8988T (cell line): ENCODE results near the gene SUPT4H1.
A peak's percentile ranks its signal among the peaks of the same experiment; 100 is the strongest.

Experiments
- DNase-seq: peaks from one replicate; pipeline ENCODE4 v3.0.0; 2011

Gene SUPT4H1

DNA sequence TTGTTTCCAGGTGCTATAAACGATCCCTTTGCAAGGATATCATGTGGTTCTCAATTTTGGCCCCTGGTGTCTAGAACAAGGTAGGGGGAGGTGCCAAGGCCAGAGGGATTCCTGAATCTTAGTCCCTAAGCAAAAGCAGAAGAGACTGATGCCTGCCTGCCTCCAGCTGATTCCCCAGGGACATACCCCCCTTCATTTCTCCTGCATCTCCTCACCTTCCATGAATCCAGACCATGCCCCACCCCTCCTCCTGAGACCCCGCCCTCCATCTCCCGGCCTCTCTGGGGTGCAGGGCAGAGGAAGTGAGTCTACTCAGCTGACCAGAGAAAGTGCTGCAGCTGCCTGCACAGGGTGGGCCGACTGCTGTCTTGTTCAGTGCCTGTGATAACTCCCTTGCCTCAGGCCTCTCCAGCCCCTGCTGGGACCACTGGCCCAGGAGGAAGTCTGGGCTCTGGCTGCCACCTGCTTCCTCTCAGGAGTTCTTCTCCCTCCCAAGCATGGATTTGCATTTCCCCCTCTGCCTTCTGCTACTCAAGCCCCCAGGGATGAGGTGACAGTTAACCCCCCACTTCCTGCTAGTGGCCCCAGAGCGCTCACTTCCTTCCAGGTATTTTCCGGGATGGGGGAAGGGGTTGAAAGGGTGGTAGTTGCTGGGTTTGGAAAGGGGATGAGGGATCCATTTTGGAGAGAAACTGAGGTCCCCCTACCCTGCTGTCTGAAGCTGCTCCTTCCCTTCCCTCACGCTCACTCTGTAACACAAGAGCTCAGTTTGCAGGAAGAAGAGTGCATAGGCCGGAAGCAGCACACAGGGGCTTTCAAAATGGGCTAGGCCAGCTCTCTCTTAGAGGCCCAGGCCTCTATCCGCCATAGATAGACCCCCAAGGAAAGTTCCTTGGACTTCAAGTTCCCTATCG is 12.9 kb downstream of the SUPT4H1 start:
- peak; percentile 19 for DNase-seq

GRCh38 chr17:58338454-58338840 is 13.6 kb downstream of the SUPT4H1 start:
- DNase-seq, result no peak

- DNase-seq, result peak; percentile 3
Measured at GRCh38 chr17:58337600-58338453, 14.2 kb downstream of the SUPT4H1 start.

DNA sequence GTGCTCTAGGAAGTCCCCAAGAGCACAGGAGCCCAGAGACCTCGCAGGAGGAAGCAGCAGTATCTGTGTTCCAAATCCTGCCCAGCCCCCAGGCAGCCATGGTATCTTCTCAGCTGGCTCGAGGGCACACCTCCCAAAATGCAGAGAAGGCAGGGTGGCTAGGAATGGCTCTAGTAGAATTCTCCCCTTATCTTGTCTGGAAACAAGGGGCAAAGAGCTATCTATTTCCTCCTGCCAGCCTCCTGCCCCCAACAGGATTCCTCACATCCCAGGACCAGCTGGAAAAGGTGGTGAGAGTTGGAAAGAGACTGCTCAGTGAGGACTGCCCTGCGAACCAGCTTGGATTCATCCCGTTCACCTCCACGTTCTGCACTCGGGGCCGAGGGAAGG is 14.8 kb downstream of the SUPT4H1 start:
- DNase-seq, result peak; percentile 7

DNA sequence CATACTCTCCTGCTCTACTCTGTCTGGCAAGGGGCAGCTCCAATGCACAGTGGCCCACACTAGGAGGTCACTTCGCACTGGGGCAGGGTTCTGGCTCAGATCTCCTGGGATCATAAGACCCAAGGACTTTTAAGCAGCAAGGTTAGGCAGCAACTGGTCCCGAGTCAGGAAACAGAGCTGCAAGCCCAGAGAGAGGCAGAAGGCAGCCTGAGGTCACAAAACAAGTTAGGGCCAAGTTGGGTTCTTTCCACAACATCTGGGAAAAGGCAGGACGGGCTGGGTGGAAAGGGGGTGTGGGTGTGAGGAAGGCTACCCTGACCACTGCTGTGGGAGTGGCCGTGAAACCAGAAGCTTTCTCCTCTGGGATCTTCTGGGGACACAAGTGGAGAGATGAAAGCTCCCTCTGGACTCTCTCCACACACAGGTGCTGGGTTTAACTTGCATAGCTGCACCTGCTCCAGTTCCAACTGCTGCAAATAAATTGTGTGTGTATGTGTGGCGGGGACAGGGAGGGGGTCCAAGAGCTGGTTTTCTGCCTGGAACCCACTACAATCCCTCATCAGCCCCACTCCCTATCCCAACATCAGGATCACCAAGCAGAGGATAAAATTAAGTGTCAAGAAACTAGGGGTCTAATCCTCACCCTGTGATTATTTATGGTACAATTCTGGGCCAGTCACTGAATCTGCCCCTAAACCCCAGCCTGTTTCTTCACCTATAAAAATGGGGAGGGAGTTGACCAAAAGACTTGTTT is 15.4 kb downstream of the SUPT4H1 start:
- peak; percentile 6 for DNase-seq

GRCh38 chr17:58335779-58336455 is 16.1 kb downstream of the SUPT4H1 start:
- DNase-seq, result peak; percentile 9

GRCh38 chr17:58335061-58335731 is 16.8 kb downstream of the SUPT4H1 start:
- peak; percentile 2 for DNase-seq

- DNase-seq, result peak; percentile 11
Measured at GRCh38 chr17:58334661-58335060, 17.3 kb downstream of the SUPT4H1 start.

- DNase-seq, result peak; percentile 7
Measured at GRCh38 chr17:58334256-58334655, 17.7 kb downstream of the SUPT4H1 start.

DNA sequence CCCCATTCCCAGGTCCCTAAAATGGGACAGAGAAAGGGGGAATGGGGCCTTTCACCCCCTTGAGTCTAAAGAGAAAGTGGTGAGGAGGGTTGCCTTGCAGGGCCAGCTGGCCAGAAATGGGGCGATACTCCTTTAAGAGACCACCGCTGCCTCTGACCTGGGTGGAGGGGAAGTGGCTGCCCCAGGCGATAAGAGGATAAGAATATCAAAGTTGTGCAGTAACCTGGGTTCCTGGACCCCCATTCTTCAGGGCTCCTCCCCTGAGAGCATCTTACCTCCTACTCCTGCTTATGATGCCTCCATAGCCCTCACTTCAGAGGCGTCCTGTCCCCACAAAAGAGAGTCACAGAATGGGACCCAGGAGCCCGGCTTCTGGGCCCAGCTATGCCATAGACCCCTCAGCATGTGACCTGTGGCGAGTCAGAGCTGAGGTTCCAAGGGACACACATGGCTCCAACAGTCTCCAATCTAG is 18.2 kb downstream of the SUPT4H1 start:
- DNase-seq, result no peak

DNA sequence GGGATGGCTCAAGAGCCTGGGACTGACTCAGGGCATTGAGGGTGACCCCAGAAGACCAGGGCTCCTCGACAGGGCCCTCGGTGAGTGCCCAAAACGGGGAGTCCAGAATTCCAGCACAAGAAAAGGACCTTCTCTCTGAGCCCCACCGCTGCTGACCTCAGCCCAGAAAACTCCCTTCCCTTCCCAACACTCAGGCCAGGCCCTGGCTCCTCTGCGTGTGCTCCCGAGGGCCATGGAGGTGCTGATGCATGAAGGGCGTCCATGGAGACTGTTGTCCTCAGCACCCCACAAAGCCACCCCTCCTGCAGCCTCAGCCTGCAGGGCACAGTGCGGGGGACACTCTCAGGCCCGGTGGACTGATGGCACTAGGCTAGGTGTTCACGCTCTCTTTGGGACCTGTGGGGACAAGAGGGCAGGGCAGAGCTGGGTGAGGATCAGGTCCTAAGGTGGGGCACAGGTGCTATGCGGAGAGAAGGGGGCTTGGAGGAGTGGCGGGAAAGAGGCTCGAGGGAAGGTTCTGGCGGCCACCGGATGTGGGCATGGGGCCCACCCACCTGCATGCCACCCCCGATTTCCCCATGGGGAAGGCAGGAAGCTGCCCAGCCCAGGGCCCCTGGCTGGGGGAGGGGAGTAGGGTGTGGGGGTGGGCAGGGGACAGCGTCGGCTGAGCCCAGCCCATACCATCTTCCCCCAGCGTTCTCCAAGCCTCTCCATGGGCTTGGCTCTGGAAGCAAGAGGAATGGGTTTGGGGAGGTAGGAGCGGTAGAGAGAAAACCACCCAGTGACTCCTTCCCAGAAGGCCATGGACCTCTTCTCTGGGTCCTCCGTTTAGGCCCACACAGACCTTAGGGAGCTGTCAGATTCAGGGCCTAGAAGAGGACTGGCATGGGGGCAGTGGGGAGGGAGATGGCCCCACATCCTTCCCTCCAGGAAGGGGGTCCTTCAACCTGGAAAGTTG is 18.9 kb downstream of the SUPT4H1 start:
- peak; percentile 1 for DNase-seq

DNA sequence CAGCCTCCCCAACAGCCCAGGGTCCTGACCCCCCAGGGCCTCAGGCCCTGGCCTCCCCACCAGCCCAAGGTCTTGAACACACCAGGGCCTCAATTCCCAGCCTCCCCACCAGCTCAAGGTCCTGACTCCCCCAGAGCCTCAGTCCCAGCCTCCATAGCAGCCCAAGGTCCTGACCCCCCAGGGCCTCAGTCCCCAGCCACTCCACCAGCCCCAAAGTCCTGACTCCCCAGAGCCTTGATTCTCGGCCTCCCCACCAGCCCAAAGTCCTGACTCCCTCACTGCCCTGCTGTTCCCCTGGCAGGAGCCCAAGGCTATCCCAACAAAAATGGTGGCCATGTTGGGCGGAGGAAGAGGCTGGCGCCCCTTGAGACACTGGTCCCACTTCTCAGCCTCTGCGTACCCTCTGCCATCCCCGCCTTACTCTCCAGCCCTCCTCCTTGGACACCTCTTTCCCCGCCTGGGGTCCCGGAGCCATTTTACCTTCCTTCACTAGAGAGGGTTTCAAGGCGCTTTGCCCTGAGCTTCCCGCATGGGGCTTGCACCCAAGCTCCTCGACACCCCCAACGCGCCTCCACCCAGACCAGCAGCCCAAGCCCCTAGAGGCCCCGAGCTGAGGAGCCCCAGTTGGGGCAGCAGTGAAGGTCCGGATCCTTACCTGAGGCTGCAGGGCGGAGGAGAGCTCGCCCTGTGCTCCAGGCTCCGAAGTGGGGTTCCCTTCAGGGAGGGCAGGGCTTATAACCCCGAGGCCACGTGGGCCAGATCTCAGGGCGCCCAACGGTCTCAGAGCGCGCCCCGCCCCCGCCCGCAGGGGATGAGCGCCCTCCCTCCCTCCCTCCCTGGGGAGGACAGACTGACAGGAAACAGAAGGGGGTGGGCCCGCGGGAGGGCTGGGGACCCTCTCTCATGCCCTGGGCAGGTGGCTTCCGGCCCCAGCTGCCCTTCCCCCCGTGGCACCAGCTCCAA is 19.9 kb downstream of the SUPT4H1 start:
- peak; percentile 2 for DNase-seq

DNA sequence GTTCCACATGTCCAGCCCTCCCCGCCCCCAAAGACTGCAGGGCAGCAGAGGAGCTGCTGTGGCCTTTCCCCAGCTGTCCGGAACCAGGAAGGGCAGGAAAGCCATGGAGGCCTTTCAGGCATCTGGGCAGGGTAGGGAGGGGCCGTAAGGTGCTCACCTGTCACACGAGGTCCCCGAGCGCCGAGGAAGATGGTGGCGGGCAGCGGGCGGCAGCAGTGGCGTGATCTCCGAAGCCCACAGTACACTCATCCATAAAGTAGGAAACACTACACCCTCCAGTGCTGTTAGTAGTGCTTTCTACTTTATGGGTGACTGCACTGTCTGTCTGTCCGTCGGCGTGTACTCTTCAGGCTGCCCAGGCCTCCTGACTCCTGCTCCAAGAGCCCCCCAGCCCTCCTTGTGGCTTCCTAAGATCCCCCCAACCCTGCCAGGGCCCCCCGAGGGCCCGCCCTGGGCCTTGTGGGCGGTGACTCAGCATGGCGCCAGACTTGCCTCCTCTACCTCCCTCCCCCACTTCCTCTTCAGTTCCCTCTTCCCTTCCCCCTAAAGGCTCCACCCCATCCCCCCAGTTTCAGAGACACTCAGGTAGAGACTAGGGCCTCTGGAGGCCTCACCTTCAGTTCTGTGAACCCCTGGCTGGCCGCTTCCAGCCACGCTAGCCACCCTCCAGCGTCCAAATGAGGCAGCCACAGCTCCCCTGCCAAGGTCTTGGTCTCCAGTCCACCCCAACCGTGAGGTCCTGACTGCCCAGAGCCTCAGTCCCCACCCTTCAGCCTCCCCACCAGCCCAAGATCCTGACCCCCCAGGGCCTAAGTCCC is 20.8 kb downstream of the SUPT4H1 start:
- peak; percentile 1 for DNase-seq

DNA sequence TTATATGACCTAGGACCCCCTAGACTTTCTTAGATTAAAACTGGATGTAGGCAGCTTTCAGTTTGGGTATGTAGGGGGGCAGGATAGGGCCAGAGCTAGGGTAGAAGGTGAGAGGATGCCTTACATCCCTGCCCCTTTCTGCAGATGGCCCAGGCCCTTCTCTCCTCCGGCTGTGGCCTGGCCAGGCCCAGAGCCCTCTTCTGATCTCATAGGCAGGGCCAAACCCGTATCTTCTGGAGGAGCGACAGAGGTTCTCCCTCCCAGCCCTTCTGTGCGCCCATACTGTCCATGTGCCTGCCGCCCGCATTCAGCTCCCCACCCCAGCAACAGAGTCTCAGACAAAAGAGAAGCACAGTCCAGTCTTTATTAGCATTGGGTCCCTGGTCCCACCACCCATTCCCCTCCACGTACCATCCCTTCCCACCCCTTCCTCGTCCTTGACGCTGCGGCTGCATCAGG is 21.4 kb downstream of the SUPT4H1 start:
- peak; percentile 1 for DNase-seq

DNA sequence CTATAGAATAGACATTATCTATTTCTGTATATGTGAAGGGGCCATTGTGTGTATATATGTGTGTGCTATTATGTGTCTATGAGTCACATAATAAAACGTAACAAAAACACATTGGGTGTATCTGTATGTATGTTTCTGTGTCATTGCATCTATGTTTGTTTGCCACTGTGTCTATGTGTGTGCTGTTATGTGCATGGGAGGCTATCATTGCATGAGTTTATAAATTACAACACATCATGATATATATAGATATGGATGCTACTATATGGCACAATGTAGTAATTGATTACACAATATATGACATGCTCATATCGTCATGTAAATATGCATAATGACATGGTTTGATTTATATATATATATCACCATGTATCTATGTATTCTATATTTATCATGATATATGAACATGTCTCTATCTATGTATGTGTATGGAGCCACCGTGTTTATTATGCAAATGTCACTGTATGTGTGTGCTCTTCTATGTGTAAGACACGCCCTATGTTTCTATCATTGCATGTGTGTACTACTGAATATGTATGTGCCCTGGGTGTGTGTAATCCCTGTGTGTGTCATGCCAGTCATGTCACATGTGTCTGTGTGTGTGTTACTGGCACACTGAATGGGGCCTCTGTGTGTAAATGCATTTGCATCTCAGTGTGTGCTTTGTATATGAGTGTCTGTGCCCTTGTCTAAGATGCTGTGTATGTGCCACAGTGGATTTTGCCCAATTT is 22.0 kb downstream of the SUPT4H1 start:
- DNase-seq, result peak; percentile 6

DNA sequence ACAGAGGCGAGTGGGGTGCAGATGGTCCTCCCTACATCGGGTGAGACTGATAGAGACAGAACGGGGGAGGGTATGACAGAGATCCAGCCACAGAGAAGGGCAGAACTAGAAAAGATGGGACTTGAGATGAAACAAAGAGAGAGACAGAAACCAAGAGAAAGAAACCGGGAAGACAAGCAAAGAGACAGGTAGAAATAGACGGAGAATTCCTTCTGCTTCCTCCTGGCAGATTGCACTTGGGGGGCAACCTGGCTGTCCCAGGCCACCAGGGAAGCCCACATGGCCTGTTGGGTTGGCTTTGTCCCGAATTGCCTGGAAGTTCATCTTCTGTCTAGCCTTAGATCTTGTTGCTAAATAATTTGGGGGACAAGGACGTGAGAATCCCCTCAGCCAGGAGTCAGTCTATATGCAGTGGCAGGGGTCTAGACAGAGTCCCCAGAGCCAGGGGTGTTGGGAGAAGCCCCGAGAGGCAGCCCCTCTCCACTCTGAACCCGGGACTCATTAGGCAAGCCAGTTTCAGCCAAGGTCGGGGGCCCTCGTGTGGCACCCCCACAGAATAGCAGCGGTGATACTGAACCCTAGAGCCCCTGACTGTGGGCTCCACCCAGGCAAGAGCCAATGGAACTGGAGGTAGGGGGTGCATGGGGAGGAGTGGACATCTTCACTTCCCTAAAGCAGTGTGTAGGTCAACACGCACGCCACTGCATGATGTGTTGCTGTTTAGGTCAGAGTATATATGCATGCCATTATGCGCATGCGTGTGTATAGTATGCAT is 22.8 kb downstream of the SUPT4H1 start:
- peak; percentile 37 for DNase-seq
